Psoas muscle (tissue), 8 donors: ENCODE results near the gene KANSL1. TPM values are rescaled to one million over a fixed set of nuclear protein-coding genes. Genes with fewer than 3 reads are reported as not detected.

Experiments
- ATAC-seq, 4 donors: fragments of 200-7000 bp; cut with Tn5 transposase; one replicate each; pipeline ENCODE4 v1.9.1; 2020; ENCODE audit warnings: moderate library complexity in 3 of 4, mild to moderate bottlenecking in 2 of 4
- DNase-seq, 2 donors: peaks; one replicate each; pipeline ENCODE4 v3.0.0-alpha.2; 2020
- H3K27ac ChIP-seq: fragments of 200-600 bp; one replicate; pipeline ENCODE4 v1.8.0; 2022
- H3K27me3 ChIP-seq, 3 donors: fragments of 200-600 bp in 1 of 3; one replicate each; pipeline versions ENCODE4 v1.6.1 to v1.8.0; 2013 to 2022; ENCODE audit warnings: low read length in 2 of 3, mild to moderate bottlenecking in 2 of 3, moderate library complexity in 1 of 3; ENCODE audit not compliant: insufficient read depth in 3 of 3
- H3K36me3 ChIP-seq, 2 donors: fragments of 200-600 bp in 1 of 2; one replicate each; pipeline versions ENCODE4 v1.6.1 to v1.8.0; 2013 to 2022; ENCODE audit warnings: low read depth in 1 of 2, mild to moderate bottlenecking in 1 of 2, moderate library complexity in 1 of 2; ENCODE audit not compliant: insufficient read depth in 1 of 2
- H3K4me1 ChIP-seq: fragments of 200-600 bp; one replicate; pipeline ENCODE4 v1.8.0; 2022
- H3K4me3 ChIP-seq: fragments of 200-600 bp; one replicate; pipeline ENCODE4 v1.8.0; 2022; ENCODE audit warnings: mild to moderate bottlenecking
- H3K9me3 ChIP-seq: fragments of 200-600 bp; one replicate; pipeline ENCODE4 v1.8.0; 2022
- CTCF ChIP-seq: fragments of 200-600 bp; IDR thresholded peaks from one replicate; pipeline ENCODE4 v1.8.0; 2022; ENCODE audit warnings: antibody characterized with exemption
- WGBS, 3 donors: extraction: QIAGEN DNeasy Blood & Tissue Kit; methylation state at CpG; one replicate each; pipeline versions ENCODE4 v1.1.6 to v1.1.7; 2013; 5-methylcytosine and 5-hydroxymethylcytosine counted together
- intact Hi-C, 2 donors: fragments of 100-400 bp; cut with DNase I; formaldehyde crosslinking; loops; one replicate each; pipeline versions ENCODE4 v1.11.0 to v1.14.2; 2022
- polyA plus RNA-seq, 3 donors: library from polyadenylated mRNA; stranded (reverse); fragments of 200-250 nt; gene quantifications; one replicate each; pipeline ENCODE4 v1.2.3, GENCODE V29; 2013
- total RNA-seq, 4 donors: library from RNA; stranded (reverse); fragmentation: NEBNext Ultra II Directional in 2 of 4; extraction: Animal tissue kit (Norgen Biotek cat#: 25700) in 2 of 4; gene quantifications; one replicate each; pipeline versions ENCODE4 v1.2.1 to v1.2.4, GENCODE V29; 2021 to 2023
- donor health status: healthy with polysubstance abuse.
- donor health status: DM: no; HTN: no; CAD: no; lungs with moderate emphysema.
- donor health status: Bipolar disorder and iron deficiency.
- donor health status: healthy.
- donor health status: DM: yes; HTN: yes; CAD: no.
- donor health status: DM: no; HTN: no; CAD: no.
- donor health status: DM: no; HTN: no; CAD: no.
- donor health status: DM: yes; HTN: yes; CAD: no.

The KANSL1 gene
- total and polyA plus RNA-seq, 7 donors = 6.9 to 37.5 (median 25.8) TPM

DNA sequence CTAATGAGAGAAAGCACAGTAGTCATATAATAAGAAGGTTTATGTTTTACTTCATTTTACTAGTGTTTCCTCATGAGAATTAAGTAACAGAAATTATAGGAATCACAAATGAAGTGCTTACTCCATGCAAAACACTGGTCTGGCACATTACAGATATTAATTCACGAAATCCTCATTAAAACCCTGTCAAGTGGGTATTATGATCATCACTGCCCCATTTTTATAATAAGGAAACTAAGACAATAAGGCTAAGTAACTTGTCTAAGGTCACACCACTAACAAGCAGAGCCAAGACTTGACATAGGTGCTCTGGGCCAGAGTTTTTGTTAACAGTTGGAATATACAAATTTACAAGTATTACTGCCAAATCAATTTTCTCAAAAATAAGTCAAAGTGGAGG lies 83.0 kb downstream of the KANSL1 start:
- no peak for TF ChIP-seq CTCF
- Histone ChIP-seq H3K4me1 (peaks cover 59% of the 10 kb centered on the region), H3K4me3 (no peak overlapping the region), H3K27ac (peak overlapping the region; percentile 2), H3K36me3 (no peaks in the 10 kb centered on the region), H3K9me3 (no peaks in the 10 kb centered on the region), H3K27me3 (no peaks in the 10 kb centered on the region)
- 65 to 71% (median 68%) methylated on average over 1 of the region's 1 CpG for WGBS, 3 donors
- ATAC-seq = no peak
- intact Hi-C loops = loop anchor here in 1 of 2 donors (10.0 kb wide), 1 partner anchor 535 kb away; no protein-coding TSS in a partner anchor
- no peak for DNase-seq

DNA sequence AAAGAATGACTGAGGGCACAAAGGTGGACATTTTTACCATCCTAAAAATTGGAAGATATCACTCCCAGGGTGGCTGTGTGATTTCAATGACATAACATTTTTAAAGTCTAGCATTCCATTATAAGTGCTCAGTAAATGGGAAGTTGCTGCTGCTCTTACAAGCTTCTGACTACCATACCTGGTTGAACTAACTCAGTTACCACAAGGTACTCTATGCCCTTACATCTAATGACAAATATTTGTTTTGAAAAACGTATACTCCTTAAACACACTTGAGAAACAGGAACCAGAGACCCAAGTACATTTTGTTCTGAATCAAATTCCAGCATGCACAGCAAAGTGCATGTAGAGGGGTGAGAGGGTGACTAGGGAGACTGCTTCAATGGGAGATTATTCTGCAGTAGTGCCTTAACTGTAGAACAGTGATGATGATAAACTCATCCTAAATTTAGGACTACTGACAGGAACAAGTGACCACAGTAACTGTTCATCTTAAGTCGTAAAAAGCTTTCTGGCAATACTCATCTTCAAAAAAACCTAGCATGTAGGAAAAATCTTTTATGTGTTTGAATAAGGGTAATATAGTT lies 83.5 kb downstream of the KANSL1 start:
- Histone ChIP-seq H3K4me1 (peaks cover 56% of the 10 kb centered on the region), H3K9me3 (no peaks in the 10 kb centered on the region), H3K4me3 (no peak overlapping the region), H3K27me3 (no peaks in the 10 kb centered on the region), H3K27ac (peak overlapping the region; percentile 46), H3K36me3 (no peaks in the 10 kb centered on the region)
- no peak for TF ChIP-seq CTCF
- 19 to 47% (median 23%) methylated on average over 2 of the region's 2 CpGs for WGBS, 3 donors
- intact Hi-C loops = loop anchor here in 1 of 2 donors (10.0 kb wide), 1 partner anchor 535 kb away; no protein-coding TSS in a partner anchor
- ATAC-seq (peak in 3 of 4 donors; percentile 47 to 76 (median 71)), DNase-seq (no peak)

- Histone ChIP-seq H3K36me3 (no peaks in the 10 kb centered on the region), H3K9me3 (no peaks in the 10 kb centered on the region), H3K4me1 (peaks cover 62% of the 10 kb centered on the region), H3K4me3 (no peak overlapping the region), H3K27ac (peak overlapping the region; percentile 46), H3K27me3 (no peaks in the 10 kb centered on the region)
- intact Hi-C loops = no loop called here
- ATAC-seq = peak; percentile 52 to 77 (median 71)
- WGBS, 3 donors = 53 to 65% (median 53%) methylated on average over 4 of the region's 4 CpGs
- DNase-seq = no peak
- TF ChIP-seq CTCF = no peak
Observed at GRCh38 chr17:46108550-46109110, 84.6 kb downstream of the KANSL1 start.

GRCh38 chr17:46108120-46108519 lies 85.1 kb downstream of the KANSL1 start:
- Histone ChIP-seq H3K4me3 (no peak overlapping the region), H3K9me3 (no peaks in the 10 kb centered on the region), H3K27ac (peak overlapping the region; percentile 46), H3K27me3 (no peaks in the 10 kb centered on the region), H3K4me1 (peaks cover 67% of the 10 kb centered on the region), H3K36me3 (no peaks in the 10 kb centered on the region)
- intact Hi-C loops = no loop called here
- ATAC-seq = peak in 2 of 4 donors; percentile 30 to 41
- no peak for DNase-seq
- TF ChIP-seq CTCF = no peak
- 60 to 70% (median 60%) methylated on average over 2 of the region's 2 CpGs for WGBS, 3 donors
